Ovary (tissue), 3 donors: ENCODE measurements around the gene TBPL2.

Source experiments
- EP300 ChIP-seq: sonication (generic); formaldehyde crosslinking; IDR thresholded peaks from one replicate; pipeline ENCODE4 v1.6.1; 2017; ENCODE audit warnings: antibody characterized with exemption
- POLR2A ChIP-seq: fragments of 450-650 bp; IDR thresholded peaks from one replicate; pipeline ENCODE4 v1.6.1; 2017; ENCODE audit warnings: antibody characterized with exemption, mild to moderate bottlenecking, moderate library complexity
- TF ChIP-seq, protein P1 (sequence below), 3 donors: fragments of 450-650 bp in 2 of 3; fragments of 200-600 bp in 1 of 3; IDR thresholded peaks; one replicate each; pipeline versions ENCODE4 v1.5.1 to v1.8.0; 2016 to 2022; ENCODE audit warnings: antibody characterized with exemption in 3 of 3, mild to moderate bottlenecking in 1 of 3
- donor health status: DM: no; HTN: no; CAD: no.

DNA sequence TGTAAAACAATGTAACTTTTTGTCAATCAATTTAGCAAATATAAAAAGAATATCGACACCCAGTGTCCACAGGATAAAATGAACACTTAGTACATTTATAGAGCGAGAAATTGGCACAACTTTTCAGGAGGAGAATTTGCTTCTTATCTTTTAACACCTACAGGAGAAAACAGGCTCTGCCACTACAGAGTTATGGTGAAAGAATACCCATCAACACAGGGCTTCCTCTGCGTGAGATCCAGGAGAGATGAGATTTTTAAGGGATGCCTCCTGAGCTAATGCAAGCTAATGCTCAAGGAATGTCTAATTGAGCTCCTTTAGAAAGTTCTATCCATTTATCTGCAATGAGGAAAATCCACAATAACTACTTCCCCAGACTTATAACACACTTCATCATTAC lies 7.8 kb downstream of the TBPL2 start:
- TF ChIP-seq, protein P1, sequence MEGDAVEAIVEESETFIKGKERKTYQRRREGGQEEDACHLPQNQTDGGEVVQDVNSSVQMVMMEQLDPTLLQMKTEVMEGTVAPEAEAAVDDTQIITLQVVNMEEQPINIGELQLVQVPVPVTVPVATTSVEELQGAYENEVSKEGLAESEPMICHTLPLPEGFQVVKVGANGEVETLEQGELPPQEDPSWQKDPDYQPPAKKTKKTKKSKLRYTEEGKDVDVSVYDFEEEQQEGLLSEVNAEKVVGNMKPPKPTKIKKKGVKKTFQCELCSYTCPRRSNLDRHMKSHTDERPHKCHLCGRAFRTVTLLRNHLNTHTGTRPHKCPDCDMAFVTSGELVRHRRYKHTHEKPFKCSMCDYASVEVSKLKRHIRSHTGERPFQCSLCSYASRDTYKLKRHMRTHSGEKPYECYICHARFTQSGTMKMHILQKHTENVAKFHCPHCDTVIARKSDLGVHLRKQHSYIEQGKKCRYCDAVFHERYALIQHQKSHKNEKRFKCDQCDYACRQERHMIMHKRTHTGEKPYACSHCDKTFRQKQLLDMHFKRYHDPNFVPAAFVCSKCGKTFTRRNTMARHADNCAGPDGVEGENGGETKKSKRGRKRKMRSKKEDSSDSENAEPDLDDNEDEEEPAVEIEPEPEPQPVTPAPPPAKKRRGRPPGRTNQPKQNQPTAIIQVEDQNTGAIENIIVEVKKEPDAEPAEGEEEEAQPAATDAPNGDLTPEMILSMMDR (IDR thresholded peaks at IDR 0.05) = no peak
- TF ChIP-seq POLR2A = no peak
- no peak for TF ChIP-seq EP300
